Brain microvascular endothelial cell (primary cell): Measurements from ENCODE around the gene HOXB3.

ENCODE experiments used
- DNase-seq: peaks from one replicate; pipeline ENCODE4 v3.0.0-alpha.2; 2020
- H3K27ac ChIP-seq: fragments of 250-450 bp; sonication (Bioruptor Pico); 2 replicates; pipeline ENCODE4 v1.5.1; 2020; ENCODE audit warnings: mild to moderate bottlenecking, moderate library complexity
- H3K27me3 ChIP-seq: fragments of 250-450 bp; sonication (Bioruptor Pico); replicated peaks from 2 replicates; pipeline ENCODE4 v1.5.1; 2020; ENCODE audit warnings: mild to moderate bottlenecking
- H3K36me3 ChIP-seq: fragments of 250-450 bp; sonication (Bioruptor Pico); replicated peaks from 2 replicates; pipeline ENCODE4 v1.5.1; 2020; ENCODE audit warnings: mild to moderate bottlenecking
- H3K4me3 ChIP-seq: 2 replicates; pipeline ENCODE4 v1.5.1; 2011; ENCODE audit warnings: low read depth, mild to moderate bottlenecking, control low read depth, low read length, moderate library complexity
- CTCF ChIP-seq: IDR thresholded peaks from 2 replicates; pipeline ENCODE4 v1.5.1; 2011; ENCODE audit warnings: low read depth, mild to moderate bottlenecking, moderate library complexity, low read length, control low read depth, inconsistent platforms; ENCODE audit errors: missing control alignments
- in situ Hi-C: cut with HindIII; loops from 2 replicates; pipeline ENCODE4 v1.10.0; 2017; ENCODE audit warnings: low sequenced_read_pairs, low pct_ligation_motif_present

HOXB3 gene

GRCh38 chr17:48629411-48629759 lies 39.3 kb upstream of the HOXB3 start:
- Histone ChIP-seq H3K4me3 (no peak overlapping the region), H3K27me3 (peaks cover 98% of the 10 kb centered on the region), H3K36me3 (no peaks in the 10 kb centered on the region), H3K27ac (no peak overlapping the region)
- no peak for DNase-seq
- in situ Hi-C loops = no loop called here
- TF ChIP-seq CTCF = no peak

- no peak for TF ChIP-seq CTCF
- Histone ChIP-seq H3K27me3 (peaks cover 98% of the 10 kb centered on the region), H3K36me3 (no peaks in the 10 kb centered on the region), H3K27ac (no peak overlapping the region), H3K4me3 (no peak overlapping the region)
- in situ Hi-C loops = no loop called here
- no peak for DNase-seq
Measured at GRCh38 chr17:48628649-48629410, 38.8 kb upstream of the HOXB3 start.

GRCh38 chr17:48627623-48628521 lies 37.8 kb upstream of the HOXB3 start:
- no peak for DNase-seq
- no peak for TF ChIP-seq CTCF
- Histone ChIP-seq H3K36me3 (no peaks in the 10 kb centered on the region), H3K4me3 (no peak overlapping the region), H3K27ac (no peak overlapping the region), H3K27me3 (peaks cover 98% of the 10 kb centered on the region)
- in situ Hi-C loops = no loop called here

GRCh38 chr17:48627118-48627597 lies 37.1 kb upstream of the HOXB3 start:
- in situ Hi-C loops = no loop called here
- Histone ChIP-seq H3K4me3 (no peak overlapping the region), H3K27me3 (peaks cover 98% of the 10 kb centered on the region), H3K36me3 (no peaks in the 10 kb centered on the region), H3K27ac (no peak overlapping the region)
- no peak for TF ChIP-seq CTCF
- no peak for DNase-seq

GRCh38 chr17:48626245-48627117 lies 36.4 kb upstream of the HOXB3 start, which contains the start of gene HOXB9:
TSS of gene HOXB9 (minus strand) at chr17:48626358. CDS start at chr17:48626269, 89 bp downstream.
- Histone ChIP-seq H3K4me3 (no peak within 1 kb of the TSS), H3K27me3 (peaks cover 98% of the 10 kb centered on the region), H3K36me3 (no peaks in the 10 kb centered on the region), H3K27ac (no peak within 1 kb of the TSS)
- no peak for TF ChIP-seq CTCF
- no peak for DNase-seq
- in situ Hi-C loops = no loop called here
